CD4-positive, alpha-beta T cell (primary cell): ENCODE results near the gene NRAP. TPM values are rescaled to one million over a fixed set of nuclear protein-coding genes. Genes with fewer than 3 reads are reported as not detected.

ENCODE experiments used
- ATAC-seq: fragments of 200-7000 bp; cut with Tn5 transposase; one replicate; pipeline ENCODE4 v1.10.0; 2022; ENCODE audit warnings: mild to moderate bottlenecking; ENCODE audit not compliant: poor library complexity
- CTCF ChIA-PET: fragments of 350-600 bp; sonication (Branson Sonifier 250); formaldehyde crosslinking; loops from one replicate; lab custom pipeline; 2021; ENCODE audit warnings: antibody characterized with exemption, inconsistent platforms; lab: Charles Lee
- POLR2A ChIA-PET: fragments of 350-600 bp; sonication (Branson Sonifier 250); formaldehyde crosslinking; loops from one replicate; lab custom pipeline; 2021; ENCODE audit warnings: antibody characterized with exemption, inconsistent platforms; lab: Charles Lee
- DNase-seq, 14 experiments: peaks; one replicate each; pipeline ENCODE4 v3.0.0-alpha.2; 2013 to 2020; ENCODE audit warnings: mixed read lengths in 2 of 14
- H3K27ac ChIP-seq, 2 donors: one replicate each; pipeline versions ENCODE4 v1.5.1 to v1.7.0; 2013; ENCODE audit warnings: low read length in 2 of 2, low read depth in 1 of 2, mild to moderate bottlenecking in 1 of 2
- H3K27me3 ChIP-seq, 2 experiments: 1 replicate in 1 of 2; 2 replicates in 1 of 2; pipeline versions ENCODE4 v1.6.1 to v1.7.0; 2013; ENCODE audit warnings: low read length in 2 of 2, control low read depth in 1 of 2, mild to moderate bottlenecking in 1 of 2, moderate library complexity in 1 of 2; ENCODE audit not compliant: insufficient read depth in 2 of 2, control insufficient read depth in 1 of 2
- H3K36me3 ChIP-seq: one replicate; pipeline ENCODE4 v1.6.1; 2013; ENCODE audit warnings: low read length, control low read depth; ENCODE audit not compliant: insufficient read depth
- H3K4me1 ChIP-seq: one replicate; pipeline ENCODE4 v1.6.1; 2013; ENCODE audit warnings: low read length, control low read depth; ENCODE audit not compliant: insufficient read depth
- H3K4me3 ChIP-seq: one replicate; pipeline ENCODE4 v1.5.1; 2013; ENCODE audit warnings: mild to moderate bottlenecking, low read length, moderate library complexity
- H3K9me3 ChIP-seq, 2 experiments: 1 replicate in 1 of 2; 2 replicates in 1 of 2; pipeline versions ENCODE4 v1.6.1 to v1.7.0; 2013; ENCODE audit warnings: low read length in 2 of 2, mild to moderate bottlenecking in 2 of 2, control low read depth in 1 of 2, moderate library complexity in 1 of 2; ENCODE audit not compliant: control insufficient read depth in 1 of 2, insufficient read depth in 1 of 2
- H3K27ac Mint-ChIP-seq: one replicate; pipeline ENCODE4 v1.8.0; 2020; ENCODE audit warnings: mixed read lengths
- H3K27me3 Mint-ChIP-seq: one replicate; pipeline ENCODE4 v1.8.0; 2021; ENCODE audit warnings: mixed read lengths
- H3K36me3 Mint-ChIP-seq: one replicate; pipeline ENCODE4 v1.8.0; 2021; ENCODE audit warnings: low read depth, mixed read lengths
- H3K4me1 Mint-ChIP-seq: one replicate; pipeline ENCODE4 v1.8.0; 2021; ENCODE audit warnings: low read depth, mixed read lengths
- H3K4me3 Mint-ChIP-seq: one replicate; pipeline ENCODE4 v1.8.0; 2020; ENCODE audit warnings: mild to moderate bottlenecking, mixed read lengths
- H3K9me3 Mint-ChIP-seq: one replicate; pipeline ENCODE4 v1.8.0; 2020; ENCODE audit warnings: mixed read lengths
- intact Hi-C, 2 experiments: fragments of 100-400 bp; cut with DNase I in 1 of 2; cut with micrococcal nuclease in 1 of 2; formaldehyde crosslinking; loops; one replicate each; pipeline versions ENCODE4 v1.15.1 to v1.9.0; 2023 to 2025; cut with DNase I, micrococcal nuclease
- total RNA-seq, 174 experiments: library from RNA in 2 of 174; stranded (reverse) in 2 of 174; gene quantifications; one replicate each; pipeline ENCODE4 v1.2.3 and lab custom pipeline; 2021 to 2026
- TF ChIP-seq, protein P1 (sequence below): fragments of 200-600 bp; IDR thresholded peaks from one replicate; pipeline ENCODE4 v1.8.0; 2022; ENCODE audit warnings: antibody characterized with exemption, mild to moderate bottlenecking

The NRAP gene
- total RNA-seq, 2 experiments from 2014 or later: not detected

- ChIA-PET POLR2A (no interaction called here), CTCF (no interaction called here)
- Histone ChIP-seq H3K36me3 (no peaks in the 10 kb centered on the region), H3K27me3 (peaks cover 1 to 10% of the 10 kb centered on the region in 2 experiments), H3K4me1 (no peaks in the 10 kb centered on the region), H3K4me3 (no peak overlapping the region), H3K27ac (no peak overlapping the region), H3K9me3 (no peaks in the 10 kb centered on the region)
- ATAC-seq (no peak), DNase-seq (no peak)
- Mint-ChIP-seq H3K27ac (no peak overlapping the region), H3K36me3 (no peaks in the 10 kb centered on the region), H3K4me3 (no peak overlapping the region), H3K9me3 (no peaks in the 10 kb centered on the region), H3K4me1 (no peaks in the 10 kb centered on the region), H3K27me3 (peaks cover 52% of the 10 kb centered on the region)
- intact Hi-C loops: no loop called here
- TF ChIP-seq, protein P1, sequence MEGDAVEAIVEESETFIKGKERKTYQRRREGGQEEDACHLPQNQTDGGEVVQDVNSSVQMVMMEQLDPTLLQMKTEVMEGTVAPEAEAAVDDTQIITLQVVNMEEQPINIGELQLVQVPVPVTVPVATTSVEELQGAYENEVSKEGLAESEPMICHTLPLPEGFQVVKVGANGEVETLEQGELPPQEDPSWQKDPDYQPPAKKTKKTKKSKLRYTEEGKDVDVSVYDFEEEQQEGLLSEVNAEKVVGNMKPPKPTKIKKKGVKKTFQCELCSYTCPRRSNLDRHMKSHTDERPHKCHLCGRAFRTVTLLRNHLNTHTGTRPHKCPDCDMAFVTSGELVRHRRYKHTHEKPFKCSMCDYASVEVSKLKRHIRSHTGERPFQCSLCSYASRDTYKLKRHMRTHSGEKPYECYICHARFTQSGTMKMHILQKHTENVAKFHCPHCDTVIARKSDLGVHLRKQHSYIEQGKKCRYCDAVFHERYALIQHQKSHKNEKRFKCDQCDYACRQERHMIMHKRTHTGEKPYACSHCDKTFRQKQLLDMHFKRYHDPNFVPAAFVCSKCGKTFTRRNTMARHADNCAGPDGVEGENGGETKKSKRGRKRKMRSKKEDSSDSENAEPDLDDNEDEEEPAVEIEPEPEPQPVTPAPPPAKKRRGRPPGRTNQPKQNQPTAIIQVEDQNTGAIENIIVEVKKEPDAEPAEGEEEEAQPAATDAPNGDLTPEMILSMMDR: no peak
Observed at GRCh38 chr10:113622831-113623230, 41.0 kb downstream of the NRAP start.

DNA sequence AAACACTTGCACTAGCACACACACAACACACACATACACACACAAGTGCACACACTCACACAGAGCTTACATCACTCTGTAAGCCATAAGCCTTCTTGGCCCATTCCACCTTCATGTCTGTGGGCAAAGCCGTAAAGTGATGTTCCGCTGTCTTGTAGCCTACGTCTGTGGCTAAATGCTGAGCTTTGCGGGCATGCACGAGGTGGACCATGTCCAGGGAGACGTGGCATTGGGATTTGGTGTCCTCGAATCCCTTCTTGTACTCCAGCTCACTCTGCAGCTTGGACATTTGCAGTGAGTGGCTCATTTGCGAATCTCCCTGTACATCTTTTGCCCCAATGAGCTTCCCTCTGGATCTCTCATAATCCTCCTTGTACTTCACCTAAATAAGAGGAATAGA lies 42.0 kb downstream of the NRAP start:
- TF ChIP-seq, protein P1: no peak
- ChIA-PET POLR2A (no interaction called here), CTCF (no interaction called here)
- Histone ChIP-seq H3K27ac (no peak overlapping the region), H3K4me1 (no peaks in the 10 kb centered on the region), H3K4me3 (no peak overlapping the region), H3K27me3 (peaks cover 11 to 13% of the 10 kb centered on the region in 2 experiments), H3K36me3 (no peaks in the 10 kb centered on the region), H3K9me3 (no peaks in the 10 kb centered on the region)
- peaks cover 62% of the 10 kb centered on the region for H3K27me3 Mint-ChIP-seq
- H3K9me3 Mint-ChIP-seq: no peaks in the 10 kb centered on the region
- intact Hi-C loops: no loop called here
- no peak for ATAC-seq
- no peaks in the 10 kb centered on the region for H3K36me3 Mint-ChIP-seq
- no peak overlapping the region for H3K4me3 Mint-ChIP-seq
- DNase-seq: no peak
- H3K4me1 Mint-ChIP-seq: no peaks in the 10 kb centered on the region
- no peak overlapping the region for H3K27ac Mint-ChIP-seq

GRCh38 chr10:113620936-113621335 lies 42.9 kb downstream of the NRAP start:
- Mint-ChIP-seq H3K4me3 (no peak overlapping the region), H3K36me3 (no peaks in the 10 kb centered on the region), H3K4me1 (no peaks in the 10 kb centered on the region), H3K27me3 (peaks cover 69% of the 10 kb centered on the region), H3K9me3 (no peaks in the 10 kb centered on the region), H3K27ac (no peak overlapping the region)
- ATAC-seq: no peak
- H3K9me3 ChIP-seq: no peaks in the 10 kb centered on the region
- no peak overlapping the region for H3K27ac ChIP-seq
- H3K4me1 ChIP-seq: no peaks in the 10 kb centered on the region
- ChIA-PET POLR2A (no interaction called here), CTCF (no interaction called here)
- no peaks in the 10 kb centered on the region for H3K36me3 ChIP-seq
- no peak overlapping the region for H3K4me3 ChIP-seq
- TF ChIP-seq, protein P1: no peak
- intact Hi-C loops: no loop called here
- H3K27me3 ChIP-seq: peaks cover 11 to 14% of the 10 kb centered on the region in 2 experiments
- no peak for DNase-seq
